ENCODE results near the gene NFATC3.

NFATC3 gene

GRCh38 chr16:68232335-68232734, 147.2 kb downstream of the NFATC3 start:
- DNase-seq (ENCODE audit: low read depth) = no peak

GRCh38 chr16:68233085-68233834, 148.1 kb downstream of the NFATC3 start:
- DNase-seq (ENCODE audit: low read depth) = no peak

GRCh38 chr16:68233835-68234187, 148.6 kb downstream of the NFATC3 start:
- no peak for DNase-seq (ENCODE audit: low read depth)

- no peak for DNase-seq (ENCODE audit: low read depth)
These were observed 149.3 kb downstream of the NFATC3 start for GRCh38 chr16:68234188-68235107.

GRCh38 chr16:68235108-68235886, 150.1 kb downstream of the NFATC3 start:
- DNase-seq (ENCODE audit: low read depth) = no peak

GRCh38 chr16:68235887-68236136, 150.6 kb downstream of the NFATC3 start, which contains the start of gene ESRP2:
Gene ESRP2 (minus strand): TSS chr16:68236127. CDS start chr16:68236045, 82 bp downstream.
- DNase-seq (ENCODE audit: low read depth) = no peak

GRCh38 chr16:68236137-68236825, 151.1 kb downstream of the NFATC3 start:
- DNase-seq (ENCODE audit: low read depth) = no peak

- no peak for DNase-seq (ENCODE audit: low read depth)
These were observed 151.7 kb downstream of the NFATC3 start for GRCh38 chr16:68236826-68237242.

GRCh38 chr16:68237243-68238028, 152.3 kb downstream of the NFATC3 start:
- DNase-seq (ENCODE audit: low read depth) = peak; percentile 86

- no peak for DNase-seq (ENCODE audit: low read depth)
These were observed 152.8 kb downstream of the NFATC3 start for GRCh38 chr16:68238029-68238345.

GRCh38 chr16:68242085-68242484, 156.9 kb downstream of the NFATC3 start:
- no peak for DNase-seq (ENCODE audit: low read depth)

GRCh38 chr16:68242926-68243858, 158.0 kb downstream of the NFATC3 start:
- no peak for DNase-seq (ENCODE audit: low read depth)

- no peak for DNase-seq (ENCODE audit: low read depth)
These were observed 159.3 kb downstream of the NFATC3 start for GRCh38 chr16:68244481-68244902.

GRCh38 chr16:68244903-68245853, 160.0 kb downstream of the NFATC3 start, which contains the start of gene PLA2G15:
Gene PLA2G15 (plus strand): TSS chr16:68245373. CDS start chr16:68245427, 54 bp downstream.
- peak; percentile 95 for DNase-seq (ENCODE audit: low read depth)

- DNase-seq (ENCODE audit: low read depth) = no peak
These were observed 161.0 kb downstream of the NFATC3 start for GRCh38 chr16:68246121-68246520.

GRCh38 chr16:68246666-68247065, 161.5 kb downstream of the NFATC3 start:
- DNase-seq (ENCODE audit: low read depth) = no peak

GRCh38 chr16:68247400-68247799, 162.2 kb downstream of the NFATC3 start:
- no peak for DNase-seq (ENCODE audit: low read depth)

- DNase-seq (ENCODE audit: low read depth) = no peak
These were observed 162.8 kb downstream of the NFATC3 start for GRCh38 chr16:68247932-68248331.

GRCh38 chr16:68249371-68249770, 164.2 kb downstream of the NFATC3 start:
- DNase-seq (ENCODE audit: low read depth) = no peak
